GM19239 (cell line): ENCODE measurements around the gene EEF2KMT.
A peak's percentile ranks its signal among the peaks of the same experiment; 100 is the strongest.
"Not testable (repeated sequence)": the region's sequence is repeated elsewhere in the genome, so short reads cannot be mapped to it uniquely, and the experiment has no call there.

ENCODE experiments used
- DNase-seq: peaks from one replicate; pipeline ENCODE4 v3.0.0; 2011; ENCODE audit warnings: low spot score; ENCODE audit not compliant: insufficient read length
- FAIRE-seq: peaks from 2 replicates; lab custom pipeline; 2011; peaks lifted over from hg19 to GRCh38; lab: Jason Lieb, UNC

EEF2KMT gene

DNA sequence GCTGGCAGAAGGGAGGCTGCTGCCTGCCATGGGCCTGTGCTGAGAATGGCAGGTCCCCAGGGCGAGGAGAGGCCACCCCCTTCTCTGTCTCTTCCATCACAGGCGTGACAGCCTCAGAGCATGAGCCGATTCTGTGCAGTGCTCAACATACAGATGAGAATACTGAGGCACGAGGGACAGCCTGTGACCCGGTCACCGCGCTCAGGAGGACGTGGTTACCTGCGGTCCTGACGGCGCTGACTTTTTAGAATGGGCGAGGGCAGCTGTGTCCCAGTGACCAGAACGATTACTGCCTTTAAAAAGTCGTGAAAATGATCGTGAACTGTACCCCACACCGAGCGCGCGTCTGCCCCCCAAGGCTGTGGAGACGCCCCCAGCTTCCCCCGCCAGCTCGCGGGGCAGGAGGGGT is 530 bp downstream of the EEF2KMT start:
- not testable (repeated sequence) for DNase-seq, FAIRE-seq

DNA sequence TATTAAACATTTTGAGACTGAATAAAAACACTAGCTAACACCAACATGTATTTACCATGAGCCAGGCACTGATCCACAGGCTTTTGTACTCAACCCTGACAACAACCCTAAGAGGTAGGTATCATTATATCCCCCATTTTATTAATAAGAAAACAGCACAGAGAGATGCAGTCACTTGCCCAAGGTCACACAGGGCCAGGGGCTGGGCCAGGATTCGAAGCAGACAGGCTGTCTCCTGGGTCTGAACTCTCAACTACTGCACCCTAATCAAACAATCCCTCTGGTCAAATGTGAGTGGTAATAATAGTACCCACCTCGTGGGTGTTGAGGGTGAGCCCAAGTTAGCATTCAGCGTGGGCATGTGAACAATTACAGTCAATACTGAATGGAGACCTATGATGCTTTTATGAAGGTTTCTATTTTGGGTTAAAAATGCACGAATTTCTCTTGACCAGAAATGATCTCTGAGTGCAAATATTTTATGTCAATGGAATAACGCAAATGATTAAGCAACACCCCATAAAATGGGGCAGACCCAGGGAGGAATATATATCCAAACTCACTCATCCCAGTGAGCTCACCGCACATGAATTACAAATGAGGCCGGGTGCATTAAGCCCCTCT is 1.0 kb downstream of the EEF2KMT start:
- FAIRE-seq, DNase-seq: not testable (repeated sequence)

DNA sequence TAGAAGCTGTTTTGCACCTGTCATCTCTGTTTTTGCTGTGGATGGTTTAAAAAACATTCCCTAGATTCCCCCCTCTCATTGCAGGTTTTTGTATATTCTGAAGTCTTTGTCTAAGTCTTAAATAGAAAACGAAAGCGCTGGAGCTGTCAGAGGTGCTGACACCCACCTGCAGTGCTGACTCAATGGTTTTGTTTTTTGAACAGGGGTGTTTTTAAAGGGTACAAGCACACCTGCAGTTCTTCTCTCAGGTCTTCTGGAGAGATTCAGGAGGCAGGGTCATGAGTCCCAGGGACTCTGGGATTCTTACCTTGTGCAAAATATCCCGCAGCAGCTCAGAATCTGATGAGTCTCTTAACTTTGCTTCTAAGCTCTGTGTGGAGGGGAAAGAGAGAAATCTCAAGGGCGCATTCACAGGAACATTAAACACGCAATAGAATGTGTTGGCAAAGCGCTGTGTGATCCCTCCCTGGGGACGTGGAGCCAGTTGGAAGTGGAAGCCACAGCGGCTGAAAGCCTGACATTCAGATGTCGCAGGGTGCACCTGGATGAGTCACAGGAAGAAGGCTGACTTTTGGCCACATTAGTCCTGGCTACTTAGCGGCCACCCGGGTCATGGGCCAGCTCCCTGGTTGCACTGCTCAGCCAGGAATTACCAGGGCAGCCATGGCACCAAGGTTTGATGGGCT is 2.3 kb downstream of the EEF2KMT start:
- DNase-seq, FAIRE-seq: not testable (repeated sequence)

DNA sequence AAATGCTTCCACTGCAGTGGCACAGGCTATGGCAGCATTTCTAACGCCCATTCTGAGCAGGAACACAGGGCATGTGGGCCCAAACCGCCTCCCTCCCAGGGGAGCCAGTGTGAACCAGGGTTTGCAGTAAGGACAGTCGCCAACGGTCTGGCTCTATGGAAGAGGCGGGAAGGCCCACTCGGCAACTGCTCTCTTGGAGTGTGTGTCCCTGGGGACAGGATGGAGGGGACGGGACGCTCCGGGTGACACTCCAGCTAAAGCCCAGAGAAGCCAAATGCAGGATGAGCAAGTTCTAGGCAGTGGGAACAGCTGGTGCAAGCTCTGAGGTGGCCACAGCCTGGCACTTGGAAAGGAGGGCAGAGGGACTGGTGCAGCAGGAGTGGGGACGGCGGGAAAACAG is 3.8 kb downstream of the EEF2KMT start:
- DNase-seq, FAIRE-seq: not testable (repeated sequence)

DNA sequence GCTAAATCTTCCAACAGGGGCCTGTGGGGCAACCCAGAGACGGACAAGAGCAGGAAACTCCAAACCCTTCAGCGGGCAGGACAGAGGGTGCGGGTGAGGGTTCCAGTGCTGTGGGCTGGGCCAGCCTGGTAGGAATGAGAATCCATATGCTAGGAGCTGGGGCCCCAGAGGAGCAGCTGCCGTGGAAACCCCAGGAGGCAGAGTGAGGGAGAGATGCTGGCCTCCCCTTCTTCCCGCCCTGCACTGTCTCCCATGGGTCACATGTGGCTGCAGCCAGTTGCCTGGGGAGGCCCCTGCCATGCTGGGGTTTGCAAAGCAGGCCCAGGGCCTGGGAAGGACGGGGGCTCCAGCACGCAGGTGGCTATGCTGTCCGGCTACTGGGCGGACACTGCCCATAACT is 4.5 kb downstream of the EEF2KMT start:
- DNase-seq, FAIRE-seq: not testable (repeated sequence)

DNA sequence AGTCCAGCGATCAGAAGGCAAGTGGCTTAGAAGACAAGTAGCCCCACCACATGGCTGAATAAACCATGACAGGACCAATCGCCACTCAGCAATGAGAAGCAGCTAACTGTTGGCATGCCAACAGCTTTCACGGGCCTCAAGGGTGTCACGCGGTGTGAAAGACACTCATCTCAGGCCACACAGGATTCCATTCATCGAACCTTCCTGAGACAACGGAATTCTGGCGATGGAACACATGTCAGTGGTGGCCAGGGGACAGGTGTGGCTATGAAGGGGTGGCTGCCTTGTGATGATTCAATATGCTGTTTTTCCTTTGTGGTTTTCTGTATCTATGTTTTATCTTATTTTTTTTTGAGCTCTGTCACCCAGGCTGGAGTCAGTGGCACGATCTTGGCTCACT is 7.0 kb downstream of the EEF2KMT start:
- FAIRE-seq, DNase-seq: not testable (repeated sequence)

DNA sequence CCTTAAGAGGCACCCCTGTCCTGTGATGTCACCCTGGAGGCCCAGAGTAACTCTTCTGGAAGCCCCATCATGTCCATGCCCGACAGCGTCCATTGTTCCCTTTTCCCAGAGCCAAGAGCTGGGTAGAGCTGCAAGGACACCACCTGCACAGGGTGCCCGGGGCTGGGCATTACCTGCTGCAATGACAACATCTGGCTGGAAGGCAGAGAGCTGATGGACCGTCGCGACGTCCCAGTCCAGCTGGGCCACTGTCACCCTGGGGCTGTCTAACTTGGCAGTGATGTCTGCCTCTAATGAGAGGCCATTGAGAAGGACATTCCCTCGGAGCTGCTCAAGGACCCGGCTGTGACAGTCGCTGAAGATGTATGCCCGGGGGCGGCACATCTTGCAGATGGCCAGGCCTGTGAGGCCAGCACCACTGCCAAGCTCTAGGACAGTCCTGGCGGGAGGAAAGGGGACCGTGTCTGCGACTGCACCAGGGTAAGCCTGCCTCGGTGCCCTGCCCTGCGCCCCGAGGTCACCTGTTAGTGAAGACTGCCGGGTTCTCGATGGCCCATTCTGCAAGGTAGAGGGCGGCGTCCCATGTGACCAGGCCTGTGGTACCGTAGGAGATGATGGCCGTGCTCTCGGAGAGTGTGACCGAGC is 7.6 kb downstream of the EEF2KMT start:
- FAIRE-seq, DNase-seq: not testable (repeated sequence)

- not testable (repeated sequence) for FAIRE-seq, DNase-seq
Measured at GRCh38 chr16:5088936-5089335, 8.7 kb downstream of the EEF2KMT start.

DNA sequence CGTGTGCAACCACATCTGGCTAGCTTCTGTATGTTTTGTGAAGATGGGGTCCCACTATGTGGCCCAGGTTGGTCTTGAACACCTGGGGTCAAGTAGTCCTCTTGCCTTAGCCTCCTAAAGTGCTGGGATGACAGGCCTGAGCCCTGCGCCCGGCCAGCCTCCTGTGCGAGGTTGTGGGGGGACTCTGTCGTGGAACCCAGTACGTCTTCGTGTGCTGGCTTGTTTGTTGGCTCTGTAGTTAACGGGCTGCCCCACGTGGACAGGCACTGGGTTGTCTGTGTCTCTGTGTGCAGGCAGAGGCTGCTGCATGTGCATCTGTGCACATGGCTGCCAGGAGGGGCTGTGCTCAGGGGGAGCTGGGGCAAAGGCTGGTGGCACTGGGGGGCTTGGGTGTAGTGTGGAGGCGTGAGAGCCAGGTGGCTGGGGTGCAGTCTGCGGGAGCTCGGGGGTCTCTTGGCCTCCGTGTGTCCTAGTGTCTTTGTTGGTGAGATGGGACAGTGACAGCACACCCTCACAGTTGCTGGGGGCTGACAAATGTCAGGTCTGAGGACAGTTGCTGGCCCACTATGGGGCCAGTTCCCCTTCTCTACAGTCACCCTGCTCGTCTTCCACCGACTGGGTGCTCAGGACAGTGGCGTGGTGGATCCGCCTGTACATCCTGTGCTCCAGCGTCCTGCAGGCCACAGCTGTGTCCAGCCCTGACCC is 9.4 kb downstream of the EEF2KMT start:
- DNase-seq, FAIRE-seq: not testable (repeated sequence)

- FAIRE-seq, DNase-seq: not testable (repeated sequence)
Measured at GRCh38 chr16:5085716-5086115, 11.9 kb downstream of the EEF2KMT start.

DNA sequence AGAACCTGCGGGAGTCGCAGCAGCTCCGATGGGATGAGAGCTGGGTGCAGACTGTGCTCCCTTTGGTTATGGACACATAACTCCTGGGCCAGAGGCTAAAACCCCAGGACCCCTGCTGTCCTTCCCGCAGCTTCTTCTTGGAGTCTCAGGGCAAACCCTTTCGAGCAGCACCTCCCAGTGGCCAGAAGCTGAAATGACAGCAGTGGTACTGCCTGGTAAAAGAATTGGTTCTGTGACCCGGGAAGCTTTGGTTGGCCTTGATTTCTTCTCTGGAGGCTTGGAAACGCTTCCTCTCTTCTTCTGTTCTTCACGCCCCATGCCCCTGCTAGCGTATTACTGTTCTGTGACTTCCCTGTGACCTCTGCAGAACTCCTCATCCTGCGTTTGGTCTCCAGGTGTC is 12.8 kb downstream of the EEF2KMT start:
- peak; percentile 54 for DNase-seq
- FAIRE-seq = not testable (repeated sequence)

DNA sequence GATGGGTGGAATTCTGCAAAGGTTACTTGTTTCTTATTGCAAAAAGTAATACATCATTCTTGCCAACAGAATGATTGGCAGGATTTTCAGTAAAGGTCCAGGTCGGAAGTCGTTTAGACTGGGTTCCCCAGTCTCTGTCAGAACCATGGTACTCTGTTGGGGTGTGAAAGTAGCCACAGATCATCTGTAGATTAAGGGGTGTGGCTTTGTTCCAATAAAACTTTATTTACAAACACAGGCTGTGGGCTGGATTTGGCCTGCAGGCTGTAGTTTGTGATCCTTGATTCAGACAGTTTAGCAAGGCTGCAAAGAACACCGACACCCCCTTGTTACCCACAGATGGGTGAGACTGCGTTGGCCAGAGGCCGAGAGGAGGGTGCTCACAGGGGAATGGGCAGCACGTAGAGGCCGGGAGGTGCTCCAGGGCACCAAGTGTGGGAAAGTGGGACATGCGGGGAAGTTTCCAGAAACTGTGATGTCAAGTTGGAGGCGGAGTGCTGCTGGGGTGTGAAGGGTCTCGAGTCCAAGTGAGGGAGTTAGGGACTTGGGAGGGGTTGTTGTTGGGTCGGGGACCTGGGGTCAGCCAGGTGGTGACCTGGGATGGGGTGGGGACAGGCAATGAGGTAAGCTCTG is 13.4 kb downstream of the EEF2KMT start:
- DNase-seq, FAIRE-seq: not testable (repeated sequence)

- not testable (repeated sequence) for DNase-seq, FAIRE-seq
Measured at GRCh38 chr16:5083646-5084045, 13.9 kb downstream of the EEF2KMT start.

- DNase-seq, FAIRE-seq: not testable (repeated sequence)
Measured at GRCh38 chr16:5080996-5081395, 16.6 kb downstream of the EEF2KMT start.

DNA sequence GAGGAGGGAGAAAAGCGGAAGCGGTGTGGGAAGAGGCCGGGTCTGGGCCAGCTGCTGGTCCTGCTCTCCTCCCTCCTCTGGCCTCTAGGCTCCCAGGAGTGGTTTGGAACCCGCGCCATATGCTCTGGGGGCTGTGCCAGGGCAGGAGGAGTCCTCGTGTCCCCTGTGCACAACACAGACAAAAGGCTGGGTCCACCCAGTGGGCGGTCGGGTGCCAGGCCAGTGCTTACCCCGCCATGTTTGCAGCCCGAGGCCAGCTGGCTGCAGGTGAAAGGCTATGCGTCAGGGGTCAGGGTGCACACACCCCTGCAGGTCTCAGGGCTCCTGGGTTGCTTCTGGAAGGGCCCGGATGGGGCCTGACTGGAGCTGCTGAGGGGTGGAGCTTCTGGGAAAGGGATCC is 17.1 kb downstream of the EEF2KMT start:
- not testable (repeated sequence) for DNase-seq, FAIRE-seq

DNA sequence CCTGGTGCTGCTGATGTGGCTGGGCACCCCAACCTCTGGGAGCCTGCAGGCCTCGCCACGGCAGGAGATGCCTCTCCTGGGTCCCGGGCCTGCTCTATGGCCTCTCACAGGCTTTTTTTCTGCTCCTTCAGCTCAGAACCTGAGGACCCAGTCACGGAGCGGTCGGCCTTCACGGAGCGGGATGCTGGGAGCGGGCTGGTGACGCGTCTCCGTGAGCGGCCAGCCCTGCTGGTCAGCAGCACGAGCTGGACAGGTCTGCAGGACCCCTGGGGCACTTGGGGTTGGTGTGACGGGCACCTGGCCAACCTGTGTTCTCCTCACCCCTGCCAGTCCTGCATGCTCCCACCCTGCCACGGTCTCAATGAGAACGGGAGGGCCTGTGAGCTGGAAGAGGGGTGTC is 19.0 kb downstream of the EEF2KMT start:
- DNase-seq (no peak), FAIRE-seq (no peak)

DNA sequence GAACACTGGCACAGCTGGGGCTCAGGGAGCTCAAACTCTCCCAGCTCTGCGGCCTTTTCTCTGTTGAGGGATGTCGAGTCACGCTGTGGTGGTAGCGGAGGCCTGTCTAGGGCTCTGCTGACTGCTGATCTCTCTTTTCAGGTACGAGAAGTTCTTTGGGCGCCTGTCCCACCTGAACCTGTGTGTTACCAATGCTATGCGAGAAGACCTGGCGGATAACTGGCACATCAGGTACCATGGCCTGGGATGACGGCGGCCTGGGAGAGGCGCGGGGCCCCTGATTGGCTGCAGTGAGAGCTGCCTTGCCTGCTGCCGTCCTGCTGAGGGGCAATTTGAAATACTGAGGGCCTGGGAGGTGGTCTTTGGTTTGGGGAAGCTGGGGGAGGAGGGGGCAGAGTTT is 20.3 kb downstream of the EEF2KMT start:
- FAIRE-seq (no peak), DNase-seq (no peak)

DNA sequence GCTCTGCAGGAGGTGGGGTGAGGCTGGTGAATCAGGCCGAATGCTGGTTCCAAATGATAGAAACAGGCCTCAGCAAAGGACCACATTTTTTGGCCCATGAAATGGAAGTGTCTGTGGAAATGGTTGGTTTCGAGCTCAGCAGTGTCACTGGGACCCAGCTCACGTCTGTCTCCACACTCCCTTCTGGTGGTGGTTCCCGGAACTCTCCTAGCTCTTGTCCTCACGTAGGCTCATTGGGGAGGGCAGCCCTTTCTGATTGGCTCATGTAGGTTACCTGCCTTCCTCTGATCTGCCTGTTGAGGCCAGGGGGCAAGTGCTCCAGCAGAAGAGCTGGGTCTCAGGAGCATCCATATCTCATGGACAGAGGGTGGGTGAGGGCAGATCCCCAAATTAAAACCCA is 22.0 kb downstream of the EEF2KMT start:
- no peak for FAIRE-seq

DNA sequence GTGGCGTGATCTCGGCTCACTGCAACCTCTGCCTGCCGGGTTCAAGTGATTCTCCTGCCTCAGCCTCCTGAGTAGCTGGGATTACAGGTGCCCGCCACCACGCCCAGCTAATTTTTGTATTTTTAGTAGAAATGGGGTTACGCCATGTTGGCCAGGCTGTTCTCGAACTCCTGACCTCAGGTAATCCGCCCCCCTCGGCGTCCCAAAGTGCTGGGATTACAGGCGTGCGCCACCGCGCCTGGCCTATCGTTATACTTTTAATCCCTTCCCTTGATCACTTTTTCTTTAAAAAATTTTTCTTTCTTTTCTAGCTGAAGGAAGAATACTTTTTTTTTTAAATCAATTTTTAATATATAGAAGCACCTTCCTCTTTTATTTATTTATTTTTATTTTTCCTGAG is 23.8 kb downstream of the EEF2KMT start:
- not testable (repeated sequence) for FAIRE-seq, DNase-seq

More for the DNA sequence above, 22.0 kb downstream of the EEF2KMT start:
- no peak for DNase-seq

GRCh38 chr16:5073279-5073629 is 24.3 kb downstream of the EEF2KMT start:
- no peak for FAIRE-seq
- DNase-seq = no peak
